ENCODE measurements around the gene ZNF329. TPM values are rescaled to one million over a fixed set of nuclear protein-coding genes. Genes with fewer than 3 reads are reported as not detected.

ZNF329 gene
- total RNA-seq, 1 experiment from 2014 or later: 13.1 TPM

- H3K9me3 ChIP-seq (ENCODE audit: low read depth, low read length, poor library complexity, severe bottlenecking): peaks cover 29% of the 10 kb centered on the region
- no peaks in the 10 kb centered on the region for H3K36me3 ChIP-seq (ENCODE audit: insufficient read depth, low read length, poor library complexity, severe bottlenecking)
- ChIA-PET CTCF (no interaction called here), POLR2A (ENCODE audit: low non-redundant PET) (no interaction called here)
- H3K4me1 ChIP-seq (ENCODE audit: insufficient read depth, low read length, poor library complexity, severe bottlenecking): no peaks in the 10 kb centered on the region
- intact Hi-C loops (cut with micrococcal nuclease; ENCODE audit: unreplicated experiment): no loop called here
- DNase-seq (ENCODE audit: low spot score): no peak
- no peak overlapping the region for H3K4me3 ChIP-seq (ENCODE audit: low read depth, low read length, poor library complexity, severe bottlenecking)
- H3K27me3 ChIP-seq (replicated peaks; ENCODE audit: insufficient read depth, low read depth, low read length, poor library complexity): no peaks in the 10 kb centered on the region
- no peak for TF ChIP-seq EZH2 (IDR thresholded peaks at IDR 0.05; ENCODE audit: borderline replicate concordance, low read depth, low read length, poor library complexity, severe bottlenecking)
- no TSS peak for BruUV-seq (replicated peaks)
- no peak overlapping the region for H3K27ac ChIP-seq (ENCODE audit: low read depth, low read length, poor library complexity, severe bottlenecking)
Observed at GRCh38 chr19:58093071-58093470, 57.5 kb downstream of the ZNF329 start.

DNA sequence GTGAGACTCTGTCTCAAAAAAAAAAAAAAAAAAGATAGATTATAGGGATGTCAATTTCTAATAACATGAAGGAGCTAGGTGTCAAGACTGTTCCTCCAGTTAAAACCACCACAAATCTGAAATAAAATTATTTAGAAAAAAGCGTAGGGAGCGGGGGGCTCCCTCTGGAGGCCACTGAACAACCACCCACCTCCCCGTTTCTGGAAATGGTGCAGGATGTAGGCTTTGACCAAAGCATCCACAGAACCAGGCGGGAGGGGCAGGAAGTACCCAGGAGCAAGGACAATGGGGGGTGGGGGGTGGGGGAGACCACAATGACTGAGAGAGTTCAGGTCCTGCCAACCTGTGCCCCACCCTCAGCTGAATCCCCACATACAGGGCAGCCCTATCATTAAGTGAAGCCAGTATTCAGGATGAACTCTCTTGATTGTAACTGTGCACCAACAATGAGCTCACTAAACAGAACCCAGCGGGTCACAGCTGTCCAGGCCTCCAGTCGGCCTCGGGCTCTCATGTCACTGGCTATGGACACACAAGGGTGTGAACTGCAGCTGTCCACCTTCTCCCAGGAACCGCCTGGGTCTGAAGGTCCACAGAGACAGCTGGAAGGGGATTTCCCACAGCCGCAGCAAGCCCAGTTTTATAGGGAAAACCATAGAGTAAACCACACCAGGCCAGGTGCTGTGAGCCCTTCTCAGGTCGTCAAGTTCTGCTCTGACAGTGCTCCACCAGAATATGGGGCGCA lies 59.2 kb downstream of the ZNF329 start:
- H3K4me3 ChIP-seq (ENCODE audit: low read depth, low read length, poor library complexity, severe bottlenecking): no peak overlapping the region
- BruUV-seq (replicated peaks): no TSS peak
- intact Hi-C loops (cut with micrococcal nuclease; ENCODE audit: unreplicated experiment): no loop called here
- H3K4me1 ChIP-seq (ENCODE audit: insufficient read depth, low read length, poor library complexity, severe bottlenecking): no peaks in the 10 kb centered on the region
- DNase-seq (ENCODE audit: low spot score): no peak
- TF ChIP-seq, protein P1, sequence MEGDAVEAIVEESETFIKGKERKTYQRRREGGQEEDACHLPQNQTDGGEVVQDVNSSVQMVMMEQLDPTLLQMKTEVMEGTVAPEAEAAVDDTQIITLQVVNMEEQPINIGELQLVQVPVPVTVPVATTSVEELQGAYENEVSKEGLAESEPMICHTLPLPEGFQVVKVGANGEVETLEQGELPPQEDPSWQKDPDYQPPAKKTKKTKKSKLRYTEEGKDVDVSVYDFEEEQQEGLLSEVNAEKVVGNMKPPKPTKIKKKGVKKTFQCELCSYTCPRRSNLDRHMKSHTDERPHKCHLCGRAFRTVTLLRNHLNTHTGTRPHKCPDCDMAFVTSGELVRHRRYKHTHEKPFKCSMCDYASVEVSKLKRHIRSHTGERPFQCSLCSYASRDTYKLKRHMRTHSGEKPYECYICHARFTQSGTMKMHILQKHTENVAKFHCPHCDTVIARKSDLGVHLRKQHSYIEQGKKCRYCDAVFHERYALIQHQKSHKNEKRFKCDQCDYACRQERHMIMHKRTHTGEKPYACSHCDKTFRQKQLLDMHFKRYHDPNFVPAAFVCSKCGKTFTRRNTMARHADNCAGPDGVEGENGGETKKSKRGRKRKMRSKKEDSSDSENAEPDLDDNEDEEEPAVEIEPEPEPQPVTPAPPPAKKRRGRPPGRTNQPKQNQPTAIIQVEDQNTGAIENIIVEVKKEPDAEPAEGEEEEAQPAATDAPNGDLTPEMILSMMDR (conservative IDR thresholded peaks at IDR 0.05; ENCODE audit: low read depth, low read length): no peak
- TF ChIP-seq EZH2 (IDR thresholded peaks at IDR 0.05; ENCODE audit: borderline replicate concordance, low read depth, low read length, poor library complexity, severe bottlenecking): no peak
- H3K36me3 ChIP-seq (ENCODE audit: insufficient read depth, low read length, poor library complexity, severe bottlenecking): no peaks in the 10 kb centered on the region
- ChIA-PET POLR2A (ENCODE audit: low non-redundant PET) (interaction anchor here (0.6 to 0.7 kb wide), 2 partner anchors 128 to 160 kb away, joined by 3 read pairs; no protein-coding TSS in a partner anchor), CTCF (no interaction called here)
- H3K9me3 ChIP-seq (ENCODE audit: low read depth, low read length, poor library complexity, severe bottlenecking): peaks cover 31% of the 10 kb centered on the region
- no peaks in the 10 kb centered on the region for H3K27me3 ChIP-seq (replicated peaks; ENCODE audit: insufficient read depth, low read depth, low read length, poor library complexity)
- H3K27ac ChIP-seq (ENCODE audit: low read depth, low read length, poor library complexity, severe bottlenecking): no peak overlapping the region

- no peak overlapping the region for H3K27ac ChIP-seq (ENCODE audit: low read depth, low read length, poor library complexity, severe bottlenecking)
- no peak for DNase-seq (ENCODE audit: low spot score)
- TF ChIP-seq, protein P1 (conservative IDR thresholded peaks at IDR 0.05; ENCODE audit: low read depth, low read length): no peak
- TF ChIP-seq EZH2 (IDR thresholded peaks at IDR 0.05; ENCODE audit: borderline replicate concordance, low read depth, low read length, poor library complexity, severe bottlenecking): no peak
- intact Hi-C loops (cut with micrococcal nuclease; ENCODE audit: unreplicated experiment): no loop called here
- ChIA-PET CTCF (no interaction called here), POLR2A (ENCODE audit: low non-redundant PET) (no interaction called here)
- no TSS peak for BruUV-seq (replicated peaks)
- H3K4me1 ChIP-seq (ENCODE audit: insufficient read depth, low read length, poor library complexity, severe bottlenecking): no peaks in the 10 kb centered on the region
- H3K4me3 ChIP-seq (ENCODE audit: low read depth, low read length, poor library complexity, severe bottlenecking): no peak overlapping the region
- H3K36me3 ChIP-seq (ENCODE audit: insufficient read depth, low read length, poor library complexity, severe bottlenecking): peaks cover 5% of the 10 kb centered on the region
- peaks cover 34% of the 10 kb centered on the region for H3K9me3 ChIP-seq (ENCODE audit: low read depth, low read length, poor library complexity, severe bottlenecking)
- no peaks in the 10 kb centered on the region for H3K27me3 ChIP-seq (replicated peaks; ENCODE audit: insufficient read depth, low read depth, low read length, poor library complexity)
Observed at GRCh38 chr19:58089846-58090245, 60.7 kb downstream of the ZNF329 start.

Measured in A673 (cell line).